DOHH2 (cell line): Measurements from ENCODE around the gene ANTXR2.

Experiments
- H3F3A ChIP-seq: fragments of 200-600 bp; sonication (generic), shearing (Covaris generic); 2 replicates; pipeline ENCODE4 v1.6.0; 2016; ENCODE audit warnings: antibody characterized with exemption, mild to moderate bottlenecking; ENCODE audit not compliant: control insufficient read depth, insufficient read depth
- H3K27ac ChIP-seq: fragments of 200-600 bp; sonication (generic); 2 replicates; pipeline ENCODE4 v1.5.1; 2014; ENCODE audit warnings: low read depth, mild to moderate bottlenecking, low read length, moderate library complexity
- H3K27me3 ChIP-seq: fragments of 200-600 bp; sonication (generic); 2 replicates; pipeline ENCODE4 v1.6.1; 2014; ENCODE audit warnings: mild to moderate bottlenecking, low read length, mixed read lengths; ENCODE audit not compliant: control insufficient read depth
- H3K36me3 ChIP-seq: fragments of 200-600 bp; sonication (generic); 2 replicates; pipeline ENCODE4 v1.6.1; 2014; ENCODE audit warnings: mild to moderate bottlenecking, low read length, moderate library complexity, mixed read lengths; ENCODE audit not compliant: control insufficient read depth
- H3K4me1 ChIP-seq: fragments of 200-600 bp; sonication (generic); 2 replicates; pipeline ENCODE4 v1.6.1; 2014; ENCODE audit warnings: mild to moderate bottlenecking, low read length, mixed read lengths; ENCODE audit not compliant: control insufficient read depth
- H3K4me2 ChIP-seq: fragments of 200-600 bp; sonication (generic); 2 replicates; pipeline ENCODE4 v1.6.0; 2014; ENCODE audit warnings: mild to moderate bottlenecking, low read length, moderate library complexity
- H3K4me3 ChIP-seq: fragments of 200-600 bp; sonication (generic); 2 replicates; pipeline ENCODE4 v1.5.1; 2014; ENCODE audit warnings: mild to moderate bottlenecking, low read length, mixed read lengths
- H3K79me2 ChIP-seq: fragments of 200-600 bp; sonication (generic); 2 replicates; pipeline ENCODE4 v1.6.1; 2014; ENCODE audit warnings: mild to moderate bottlenecking, low read length, mixed read lengths; ENCODE audit not compliant: control insufficient read depth
- H3K9me2 ChIP-seq: fragments of 200-600 bp; sonication (generic); replicated peaks from 2 replicates; pipeline ENCODE4 v1.6.1; 2014; ENCODE audit warnings: mild to moderate bottlenecking, low read length, mixed read lengths; ENCODE audit not compliant: control insufficient read depth
- H3K9me3 ChIP-seq: fragments of 200-600 bp; sonication (generic); 2 replicates; pipeline ENCODE4 v1.6.1; 2014; ENCODE audit warnings: antibody characterized with exemption, low read length, mixed read lengths; ENCODE audit not compliant: control insufficient read depth, insufficient read depth
- H4K20me1 ChIP-seq: fragments of 200-600 bp; sonication (generic); 2 replicates; pipeline ENCODE4 v1.6.0; 2014; ENCODE audit warnings: low read depth, mild to moderate bottlenecking, antibody characterized with exemption, low read length, moderate library complexity; ENCODE audit not compliant: control insufficient read depth, insufficient read depth
- CTCF ChIP-seq: fragments of 200-600 bp; sonication (generic); IDR thresholded peaks from one replicate; pipeline ENCODE4 v1.5.1; 2014; ENCODE audit warnings: antibody characterized with exemption, mild to moderate bottlenecking, low read depth, low read length; ENCODE audit not compliant: poor library complexity, severe bottlenecking
- EZH2phosphoT487 ChIP-seq: fragments of 200-600 bp; sonication (generic); IDR thresholded peaks from 2 replicates; pipeline ENCODE4 v1.6.1; 2017; ENCODE audit warnings: borderline replicate concordance, mild to moderate bottlenecking, antibody characterized with exemption, low read length, moderate library complexity, mixed read lengths

Gene ANTXR2

GRCh38 chr4:79881407-79881806 is 191.6 kb downstream of the ANTXR2 start:
- no peaks in the 10 kb centered on the region for H3K27me3 ChIP-seq
- H3K27ac ChIP-seq, result no peak overlapping the region
- no peaks in the 10 kb centered on the region for H3K9me3 ChIP-seq
- H3K4me1 ChIP-seq, result no peaks in the 10 kb centered on the region
- no peaks in the 10 kb centered on the region for H3K9me2 ChIP-seq
- no peak overlapping the region for H3K4me3 ChIP-seq
- H3K4me2 ChIP-seq, result no peak overlapping the region
- H4K20me1 ChIP-seq, result no peaks in the 10 kb centered on the region
- H3K36me3 ChIP-seq, result no peaks in the 10 kb centered on the region
- TF ChIP-seq EZH2phosphoT487 (no peak), CTCF (no peak)
- H3K79me2 ChIP-seq, result no peaks in the 10 kb centered on the region
- no peaks in the 10 kb centered on the region for H3F3A ChIP-seq

GRCh38 chr4:79877511-79877910 is 195.5 kb downstream of the ANTXR2 start:
- TF ChIP-seq CTCF, result no peak
- no peak for TF ChIP-seq EZH2phosphoT487
- Histone ChIP-seq H3F3A (no peaks in the 10 kb centered on the region), H3K4me2 (no peak overlapping the region), H3K4me1 (no peaks in the 10 kb centered on the region), H4K20me1 (no peaks in the 10 kb centered on the region), H3K36me3 (no peaks in the 10 kb centered on the region), H3K27ac (no peak overlapping the region), H3K9me2 (no peaks in the 10 kb centered on the region), H3K4me3 (no peak overlapping the region), H3K79me2 (no peaks in the 10 kb centered on the region), H3K27me3 (no peaks in the 10 kb centered on the region), H3K9me3 (no peaks in the 10 kb centered on the region)

GRCh38 chr4:79875344-79875899 is 197.6 kb downstream of the ANTXR2 start:
- Histone ChIP-seq H3K4me2 (no peak overlapping the region), H3K4me1 (no peaks in the 10 kb centered on the region), H3F3A (no peaks in the 10 kb centered on the region), H3K4me3 (no peak overlapping the region), H4K20me1 (no peaks in the 10 kb centered on the region), H3K36me3 (no peaks in the 10 kb centered on the region), H3K9me2 (no peaks in the 10 kb centered on the region), H3K9me3 (no peaks in the 10 kb centered on the region), H3K27ac (no peak overlapping the region), H3K79me2 (no peaks in the 10 kb centered on the region), H3K27me3 (no peaks in the 10 kb centered on the region)
- TF ChIP-seq EZH2phosphoT487, result no peak

- H3K4me2 ChIP-seq, result no peak overlapping the region
- no peaks in the 10 kb centered on the region for H3F3A ChIP-seq
- no peaks in the 10 kb centered on the region for H3K9me3 ChIP-seq
- no peaks in the 10 kb centered on the region for H4K20me1 ChIP-seq
- H3K27ac ChIP-seq, result no peak overlapping the region
- H3K27me3 ChIP-seq, result no peaks in the 10 kb centered on the region
- no peak overlapping the region for H3K4me3 ChIP-seq
- no peak for TF ChIP-seq CTCF
- no peak for TF ChIP-seq EZH2phosphoT487
- no peaks in the 10 kb centered on the region for H3K4me1 ChIP-seq
- H3K9me2 ChIP-seq, result no peaks in the 10 kb centered on the region
- H3K79me2 ChIP-seq, result no peaks in the 10 kb centered on the region
- no peaks in the 10 kb centered on the region for H3K36me3 ChIP-seq
Measured at GRCh38 chr4:79874197-79874596, 198.8 kb downstream of the ANTXR2 start.
